Measurements from ENCODE around the gene MGAT5.

MGAT5 gene

GRCh38 chr2:134410831-134411231 is 157.0 kb downstream of the MGAT5 start:
- H3K9ac ChIP-seq, result peak overlapping the region; percentile 39; the same call in 1 of the 2 replicates
- no peak overlapping the region for H3K4me3 ChIP-seq (IDR thresholded peaks at IDR 0.05; ENCODE audit: insufficient read depth, low read depth, low read length)
- no peak overlapping the region for H2AFZ ChIP-seq (ENCODE audit: low read depth)
- no peak for TF ChIP-seq CTCF (conservative IDR thresholded peaks at IDR 0.05; ENCODE audit: low read depth, low read length)
- peaks cover 11% of the 10 kb centered on the region; the same call in 1 of the 2 replicates for H3K79me2 ChIP-seq (ENCODE audit: insufficient read depth, low read depth)
- peaks cover 76% of the 10 kb centered on the region for H3K4me1 ChIP-seq (ENCODE audit: low read depth, poor library complexity, severe bottlenecking)
- peak overlapping the region; percentile 85 for H3K27ac ChIP-seq
- no peaks in the 10 kb centered on the region for H3K36me3 ChIP-seq (ENCODE audit: insufficient read depth)
- no peaks in the 10 kb centered on the region for H3K27me3 ChIP-seq (ENCODE audit: insufficient read depth, low read depth)
- H3K4me2 ChIP-seq, result peak overlapping the region; percentile 91
- no peaks in the 10 kb centered on the region for H4K20me1 ChIP-seq (ENCODE audit: insufficient read depth)

- Histone ChIP-seq H3K79me2 (ENCODE audit: insufficient read depth, low read depth) (peaks cover 11% of the 10 kb centered on the region; the same call in 1 of the 2 replicates), H3K27ac (peak overlapping the region; percentile 85), H3K9ac (peak overlapping the region; percentile 39; the same call in 1 of the 2 replicates), H3K4me1 (ENCODE audit: low read depth, poor library complexity, severe bottlenecking) (peaks cover 71% of the 10 kb centered on the region), H3K27me3 (ENCODE audit: insufficient read depth, low read depth) (no peaks in the 10 kb centered on the region), H4K20me1 (ENCODE audit: insufficient read depth) (no peaks in the 10 kb centered on the region), H2AFZ (ENCODE audit: low read depth) (no peak overlapping the region), H3K4me3 (IDR thresholded peaks at IDR 0.05; ENCODE audit: insufficient read depth, low read depth, low read length) (no peak overlapping the region), H3K4me2 (peak overlapping the region; percentile 91), H3K36me3 (ENCODE audit: insufficient read depth) (no peaks in the 10 kb centered on the region)
- no peak for TF ChIP-seq CTCF (conservative IDR thresholded peaks at IDR 0.05; ENCODE audit: low read depth, low read length)
Measured at GRCh38 chr2:134411279-134411827, 157.5 kb downstream of the MGAT5 start.

GRCh38 chr2:134411828-134412638 is 158.2 kb downstream of the MGAT5 start:
- Histone ChIP-seq H4K20me1 (ENCODE audit: insufficient read depth) (no peaks in the 10 kb centered on the region), H3K4me2 (peak overlapping the region; percentile 91), H2AFZ (ENCODE audit: low read depth) (no peak overlapping the region), H3K79me2 (ENCODE audit: insufficient read depth, low read depth) (peaks cover 11% of the 10 kb centered on the region; the same call in 1 of the 2 replicates), H3K27ac (peak overlapping the region; percentile 85), H3K4me1 (ENCODE audit: low read depth, poor library complexity, severe bottlenecking) (peaks cover 64% of the 10 kb centered on the region), H3K27me3 (ENCODE audit: insufficient read depth, low read depth) (no peaks in the 10 kb centered on the region), H3K4me3 (IDR thresholded peaks at IDR 0.05; ENCODE audit: insufficient read depth, low read depth, low read length) (no peak overlapping the region), H3K36me3 (ENCODE audit: insufficient read depth) (no peaks in the 10 kb centered on the region), H3K9ac (peak overlapping the region; percentile 39; the same call in 1 of the 2 replicates)
- TF ChIP-seq CTCF (conservative IDR thresholded peaks at IDR 0.05; ENCODE audit: low read depth, low read length), result peak; percentile 55

GRCh38 chr2:134412639-134412999 is 158.7 kb downstream of the MGAT5 start:
- H3K9ac ChIP-seq, result peak overlapping the region; percentile 34; the same call in 1 of the 2 replicates

More at GRCh38 chr2:134412639-134412999, 158.7 kb downstream of the MGAT5 start:
- no peak overlapping the region for H3K4me3 ChIP-seq (IDR thresholded peaks at IDR 0.05; ENCODE audit: insufficient read depth, low read depth, low read length)
- H3K27ac ChIP-seq, result peak overlapping the region; percentile 85
- no peak overlapping the region for H2AFZ ChIP-seq (ENCODE audit: low read depth)
- H3K36me3 ChIP-seq (ENCODE audit: insufficient read depth), result no peaks in the 10 kb centered on the region
- no peaks in the 10 kb centered on the region for H4K20me1 ChIP-seq (ENCODE audit: insufficient read depth)
- no peaks in the 10 kb centered on the region for H3K27me3 ChIP-seq (ENCODE audit: insufficient read depth, low read depth)
- peaks cover 58% of the 10 kb centered on the region for H3K4me1 ChIP-seq (ENCODE audit: low read depth, poor library complexity, severe bottlenecking)
- no peak for TF ChIP-seq CTCF (conservative IDR thresholded peaks at IDR 0.05; ENCODE audit: low read depth, low read length)
- peaks cover 11% of the 10 kb centered on the region; the same call in 1 of the 2 replicates for H3K79me2 ChIP-seq (ENCODE audit: insufficient read depth, low read depth)
- peak overlapping the region; percentile 91 for H3K4me2 ChIP-seq
